IMR-90 (cell line): Measurements from ENCODE around the gene TRMT10B. TPM values are rescaled to one million over a fixed set of nuclear protein-coding genes. Genes with fewer than 3 reads are reported as not detected.

Source experiments
- ATAC-seq: fragments of 200-7000 bp; cut with Tn5 transposase; 2 replicates; pipeline ENCODE4 v1.9.1; 2020; ENCODE audit warnings: low read depth, mild to moderate bottlenecking, moderate library complexity
- BruUV-seq: library from RNA; stranded (reverse); fragments of 400-500 nt; replicated peaks from 2 replicates; lab custom pipeline; 2021; lab: Mats Ljungman, UMichigan
- CTCF ChIA-PET: fragments of 300-600 bp; formaldehyde crosslinking; extraction: SDS; loops from one replicate; lab custom pipeline; 2021; ENCODE audit warnings: antibody characterized with exemption; lab: Yijun Ruan, JAX
- POLR2A ChIA-PET: fragments of 300-600 bp; sonication (Branson Sonifier 250); formaldehyde crosslinking; loops from one replicate; lab custom pipeline; 2022; ENCODE audit warnings: antibody characterized with exemption; ENCODE audit not compliant: unreplicated experiment; lab: Charles Lee
- DNase-seq: peaks from one replicate; pipeline ENCODE4 v3.0.0; 2013
- H2AFZ ChIP-seq: replicated peaks from 2 replicates; pipeline ENCODE3; 2013; ENCODE audit warnings: low read length, mild to moderate bottlenecking; ENCODE audit not compliant: poor library complexity
- H2AK5ac ChIP-seq: 2 replicates; pipeline ENCODE4 v1.6.1; 2013; ENCODE audit warnings: low read depth, low read length, inconsistent platforms
- H2AK9ac ChIP-seq: replicated peaks from 2 replicates; pipeline ENCODE3; 2013; ENCODE audit warnings: mild to moderate bottlenecking, low read depth, low read length, moderate library complexity; ENCODE audit not compliant: poor library complexity
- H2BK120ac ChIP-seq: 2 replicates; pipeline ENCODE4 v1.6.1; 2013; ENCODE audit warnings: low read depth, low read length, inconsistent platforms
- H2BK15ac ChIP-seq: 3 replicates; pipeline ENCODE4 v1.6.1; 2013; ENCODE audit warnings: low read depth, low read length, inconsistent platforms
- H2BK20ac ChIP-seq: 2 replicates; pipeline ENCODE4 v1.6.1; 2013; ENCODE audit warnings: low read depth, mild to moderate bottlenecking, inconsistent platforms, low read length, moderate library complexity
- H2BK5ac ChIP-seq: 2 replicates; pipeline ENCODE4 v1.6.1; 2013; ENCODE audit warnings: mild to moderate bottlenecking, low read depth, low read length, inconsistent platforms; ENCODE audit not compliant: poor library complexity, severe bottlenecking
- H3K14ac ChIP-seq: replicated peaks from 2 replicates; pipeline ENCODE4 v1.6.1; 2013; ENCODE audit warnings: low read depth, low read length, inconsistent platforms
- H3K18ac ChIP-seq: 2 replicates; pipeline ENCODE4 v1.6.1; 2013; ENCODE audit warnings: low read depth, low read length, control low read depth
- H3K23ac ChIP-seq: 2 replicates; pipeline ENCODE4 v1.6.1; 2013; ENCODE audit warnings: low read depth, low read length, inconsistent platforms
- H3K27ac ChIP-seq: 2 replicates; pipeline ENCODE4 v1.5.1; 2013; ENCODE audit warnings: mild to moderate bottlenecking, control low read depth, low read length; ENCODE audit not compliant: insufficient read depth
- H3K27me3 ChIP-seq: 2 replicates; pipeline ENCODE4 v1.6.1; 2013; ENCODE audit warnings: low read length; ENCODE audit not compliant: control insufficient read depth, insufficient read depth
- H3K36me3 ChIP-seq: 2 replicates; pipeline ENCODE4 v1.6.1; 2013; ENCODE audit warnings: low read length, mixed read lengths; ENCODE audit not compliant: control insufficient read depth, insufficient read depth
- H3K4ac ChIP-seq: 2 replicates; pipeline ENCODE4 v1.6.1; 2013; ENCODE audit warnings: low read depth, low read length, inconsistent platforms
- H3K4me1 ChIP-seq: 2 replicates; pipeline ENCODE4 v1.6.1; 2013; ENCODE audit warnings: low read length, mixed read lengths; ENCODE audit not compliant: control insufficient read depth, insufficient read depth
- H3K4me2 ChIP-seq: 2 replicates; pipeline ENCODE4 v1.6.1; 2013; ENCODE audit warnings: low read depth, mild to moderate bottlenecking, control low read depth, low read length, moderate library complexity
- H3K4me3 ChIP-seq: 2 replicates; pipeline ENCODE4 v1.5.1; 2013; ENCODE audit warnings: low read depth, mild to moderate bottlenecking, control low read depth, low read length, moderate library complexity; ENCODE audit not compliant: insufficient read depth
- H3K56ac ChIP-seq: 2 replicates; pipeline ENCODE4 v1.6.1; 2013; ENCODE audit warnings: low read length, inconsistent platforms; ENCODE audit not compliant: insufficient read depth; ENCODE audit errors: extremely low read depth
- H3K79me1 ChIP-seq, 2 experiments: 2 replicates each; pipeline ENCODE4 v1.6.1; 2013; ENCODE audit warnings: low read length in 2 of 2, inconsistent platforms in 1 of 2, low read depth in 1 of 2
- H3K9ac ChIP-seq: 2 replicates; pipeline ENCODE4 v1.6.1; 2013; ENCODE audit warnings: low read depth, low read length, control low read depth
- H3K9me1 ChIP-seq: 2 replicates; pipeline ENCODE4 v1.6.1; 2013; ENCODE audit warnings: low read length, inconsistent platforms; ENCODE audit not compliant: insufficient read depth
- H3K9me3 ChIP-seq: 2 replicates; pipeline ENCODE4 v1.6.1; 2013; ENCODE audit warnings: low read length; ENCODE audit not compliant: control insufficient read depth, insufficient read depth
- H4K20me1 ChIP-seq: 2 replicates; pipeline ENCODE4 v1.6.1; 2013; ENCODE audit warnings: low read length, inconsistent platforms; ENCODE audit not compliant: insufficient read depth
- H4K5ac ChIP-seq: 2 replicates; pipeline ENCODE4 v1.6.1; 2013; ENCODE audit warnings: mild to moderate bottlenecking, low read depth, low read length, control low read depth
- H4K8ac ChIP-seq, 2 experiments: 2 replicates each; pipeline ENCODE4 v1.6.1; 2013; ENCODE audit warnings: low read depth in 2 of 2, low read length in 2 of 2, control low read depth in 1 of 2, inconsistent platforms in 1 of 2
- H4K91ac ChIP-seq: 2 replicates; pipeline ENCODE4 v1.6.1; 2013; ENCODE audit warnings: low read depth, low read length, inconsistent platforms; ENCODE audit not compliant: insufficient read depth
- BHLHE40 ChIP-seq: fragments of 150-350 bp; IDR thresholded peaks from 2 replicates; pipeline ENCODE4 v1.6.1; 2016; ENCODE audit warnings: mild to moderate bottlenecking, low read depth, low read length
- CEBPB ChIP-seq: IDR thresholded peaks from 2 replicates; pipeline ENCODE4 v1.6.1; 2012; ENCODE audit warnings: low read depth, low read length, improper control_type of control experiment
- CHD1 ChIP-seq: IDR thresholded peaks from 2 replicates; pipeline ENCODE4 v1.6.1; 2012; ENCODE audit warnings: low read depth, low read length, improper control_type of control experiment
- FOS ChIP-seq: fragments of 150-350 bp; IDR thresholded peaks from 2 replicates; pipeline ENCODE4 v1.6.1; 2016; ENCODE audit warnings: low read depth, low read length
- MAFK ChIP-seq: IDR thresholded peaks from 2 replicates; pipeline ENCODE4 v1.6.1; 2012; ENCODE audit warnings: low read depth, low read length, improper control_type of control experiment
- MAZ ChIP-seq: IDR thresholded peaks from 2 replicates; pipeline ENCODE4 v1.6.1; 2012; ENCODE audit warnings: low read depth, mild to moderate bottlenecking, low read length, improper control_type of control experiment, moderate library complexity, borderline replicate concordance
- MXI1 ChIP-seq: IDR thresholded peaks from 2 replicates; pipeline ENCODE4 v1.6.1; 2012; ENCODE audit warnings: low read depth, mild to moderate bottlenecking, low read length, moderate library complexity, borderline replicate concordance
- NFE2L2 ChIP-seq: fragments of 150-350 bp; IDR thresholded peaks from 2 replicates; pipeline ENCODE4 v1.6.1; 2016; ENCODE audit warnings: low read depth, mild to moderate bottlenecking, low read length
- POLR2A ChIP-seq: IDR thresholded peaks from 2 replicates; pipeline ENCODE4 v1.6.1; 2012; ENCODE audit warnings: mild to moderate bottlenecking, low read depth, low read length
- RAD21 ChIP-seq: IDR thresholded peaks from 2 replicates; pipeline ENCODE4 v1.6.1; 2012; ENCODE audit warnings: low read length, improper control_type of control experiment
- RCOR1 ChIP-seq: IDR thresholded peaks from 2 replicates; pipeline ENCODE4 v1.6.1; 2012; ENCODE audit warnings: mild to moderate bottlenecking, low read length, improper control_type of control experiment; ENCODE audit not compliant: insufficient replicate concordance
- RFX5 ChIP-seq: IDR thresholded peaks from 2 replicates; pipeline ENCODE4 v1.8.0; 2012; ENCODE audit warnings: low read depth, mild to moderate bottlenecking, low read length, moderate library complexity
- SMC3 ChIP-seq: fragments of 150-350 bp; IDR thresholded peaks from 2 replicates; pipeline ENCODE4 v1.6.1; 2016; ENCODE audit warnings: low read depth, mild to moderate bottlenecking, antibody characterized with exemption, low read length, moderate library complexity
- WGBS, 2 experiments: methylation state at CpG; one replicate each; pipeline versions ENCODE4 v1.1.5 to v1.1.7; 2013; ENCODE audit warnings: missing lambda C conversion rate in 2 of 2; ENCODE audit not compliant: insufficient read length in 1 of 2; ENCODE audit errors: extremely low coverage in 2 of 2; 5-methylcytosine and 5-hydroxymethylcytosine counted together
- dilution Hi-C: fragments of 300-500 bp; cut with HindIII; formaldehyde crosslinking; loops from one replicate; pipeline ENCODE4 v1.14.3; 2018; ENCODE audit warnings: low sequenced_read_pairs; ENCODE audit not compliant: unreplicated experiment
- in situ Hi-C: fragments of 300-500 bp; cut with MboI; formaldehyde crosslinking; loops from 3 replicates; pipeline ENCODE4 v1.14.3; 2019; ENCODE audit warnings: low sequenced_read_pairs, inconsistent platforms, mixed read lengths
- intact Hi-C: fragments of 100-400 bp; cut with micrococcal nuclease; formaldehyde crosslinking; loops from 2 replicates; pipeline ENCODE4 v1.10.0; 2022
- polyA plus RNA-seq, 3 experiments: library from polyadenylated mRNA; depleted of rRNA; stranded (reverse); fragments of >200 nt; gene quantifications; 2 replicates each; pipeline ENCODE4 v1.2.3, GENCODE V29; 2012; ENCODE audit warnings: low replicate concordance in 1 of 3
- total RNA-seq: library from RNA; depleted of rRNA; stranded (reverse); fragments of >200 nt; gene quantifications from 2 replicates; pipeline ENCODE4 v1.2.3, GENCODE V29; 2012
- TF ChIP-seq, protein P1 (sequence below): fragments of 150-350 bp; IDR thresholded peaks from 2 replicates; pipeline ENCODE4 v1.6.1; 2016; ENCODE audit warnings: low read depth, mild to moderate bottlenecking, low read length, moderate library complexity, borderline replicate concordance
- TF ChIP-seq, protein P2 (sequence below): fragments of 150-350 bp; IDR thresholded peaks from 2 replicates; pipeline ENCODE4 v1.6.1; 2017; ENCODE audit warnings: mild to moderate bottlenecking, antibody characterized with exemption, low read length, low read depth
- TF ChIP-seq, protein P3 (sequence below): conservative IDR thresholded peaks from 2 replicates; pipeline ENCODE4 v1.5.1; 2012; ENCODE audit warnings: mild to moderate bottlenecking, low read depth, low read length, improper control_type of control experiment

TRMT10B gene
- total and polyA plus RNA-seq, 2 of the 4 experiments (the other 2 are of a cell fraction) = 2.3 to 4.5 TPM

DNA sequence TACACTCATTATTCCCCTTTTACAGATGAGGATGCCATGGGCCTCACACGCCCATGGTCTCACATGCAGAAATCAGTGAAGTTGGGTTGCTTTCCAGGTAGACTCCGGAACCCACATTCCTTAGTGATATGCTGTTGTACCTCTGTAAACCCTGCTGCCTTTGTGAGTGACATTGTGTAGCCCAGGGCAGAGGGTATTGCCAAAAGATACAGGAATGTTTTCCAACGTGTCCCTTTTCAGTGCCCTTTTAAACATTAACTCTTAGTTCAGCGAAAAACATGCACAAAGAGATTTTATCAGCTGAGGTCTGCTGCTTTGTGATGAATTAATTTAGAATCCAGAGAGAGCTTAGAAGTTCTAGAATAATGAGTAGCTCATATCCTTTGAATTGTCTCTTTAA lies 38.3 kb upstream of the TRMT10B start:
- H3K4me2 ChIP-seq = no peak overlapping the region
- H3K79me1 ChIP-seq = no peaks in the 10 kb centered on the region
- CTCF ChIA-PET = no interaction called here
- no peak overlapping the region for H4K8ac ChIP-seq
- no peak overlapping the region for H2BK5ac ChIP-seq
- no TSS peak for BruUV-seq
- H3K4ac ChIP-seq = no peak overlapping the region
- no peak overlapping the region for H3K18ac ChIP-seq
- WGBS, 2 experiments = 100% methylated on average over 1 of the region's 4 CpGs; no CpG with 5 or more reads in 1 of the 2 experiments
- no peak overlapping the region for H2AK5ac ChIP-seq
- H3K4me1 ChIP-seq = no peaks in the 10 kb centered on the region
- no peaks in the 10 kb centered on the region for H4K20me1 ChIP-seq
- no peak overlapping the region for H2BK120ac ChIP-seq
- intact Hi-C loops = no loop called here
- H2BK15ac ChIP-seq = no peak overlapping the region
- H4K91ac ChIP-seq = no peak overlapping the region
- no peaks in the 10 kb centered on the region for H3K9me1 ChIP-seq
- H3K56ac ChIP-seq = no peak overlapping the region
- H2AFZ ChIP-seq = no peak overlapping the region
- dilution Hi-C loops = no loop called here
- no peak overlapping the region for H2BK20ac ChIP-seq
- no peak for TF ChIP-seq RFX5
- TF ChIP-seq MAFK = no peak
- no peak for TF ChIP-seq MXI1
- no peak for TF ChIP-seq CEBPB
- TF ChIP-seq SMC3 = no peak
- TF ChIP-seq NFE2L2 = no peak
- TF ChIP-seq, protein P1, sequence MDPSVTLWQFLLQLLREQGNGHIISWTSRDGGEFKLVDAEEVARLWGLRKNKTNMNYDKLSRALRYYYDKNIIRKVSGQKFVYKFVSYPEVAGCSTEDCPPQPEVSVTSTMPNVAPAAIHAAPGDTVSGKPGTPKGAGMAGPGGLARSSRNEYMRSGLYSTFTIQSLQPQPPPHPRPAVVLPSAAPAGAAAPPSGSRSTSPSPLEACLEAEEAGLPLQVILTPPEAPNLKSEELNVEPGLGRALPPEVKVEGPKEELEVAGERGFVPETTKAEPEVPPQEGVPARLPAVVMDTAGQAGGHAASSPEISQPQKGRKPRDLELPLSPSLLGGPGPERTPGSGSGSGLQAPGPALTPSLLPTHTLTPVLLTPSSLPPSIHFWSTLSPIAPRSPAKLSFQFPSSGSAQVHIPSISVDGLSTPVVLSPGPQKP = no peak
- no peak for TF ChIP-seq CHD1
- no peak for TF ChIP-seq POLR2A
- TF ChIP-seq BHLHE40 = no peak
- no peak for TF ChIP-seq RCOR1
- TF ChIP-seq, protein P2, sequence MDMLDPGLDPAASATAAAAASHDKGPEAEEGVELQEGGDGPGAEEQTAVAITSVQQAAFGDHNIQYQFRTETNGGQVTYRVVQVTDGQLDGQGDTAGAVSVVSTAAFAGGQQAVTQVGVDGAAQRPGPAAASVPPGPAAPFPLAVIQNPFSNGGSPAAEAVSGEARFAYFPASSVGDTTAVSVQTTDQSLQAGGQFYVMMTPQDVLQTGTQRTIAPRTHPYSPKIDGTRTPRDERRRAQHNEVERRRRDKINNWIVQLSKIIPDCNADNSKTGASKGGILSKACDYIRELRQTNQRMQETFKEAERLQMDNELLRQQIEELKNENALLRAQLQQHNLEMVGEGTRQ = no peak
- TF ChIP-seq, protein P3, sequence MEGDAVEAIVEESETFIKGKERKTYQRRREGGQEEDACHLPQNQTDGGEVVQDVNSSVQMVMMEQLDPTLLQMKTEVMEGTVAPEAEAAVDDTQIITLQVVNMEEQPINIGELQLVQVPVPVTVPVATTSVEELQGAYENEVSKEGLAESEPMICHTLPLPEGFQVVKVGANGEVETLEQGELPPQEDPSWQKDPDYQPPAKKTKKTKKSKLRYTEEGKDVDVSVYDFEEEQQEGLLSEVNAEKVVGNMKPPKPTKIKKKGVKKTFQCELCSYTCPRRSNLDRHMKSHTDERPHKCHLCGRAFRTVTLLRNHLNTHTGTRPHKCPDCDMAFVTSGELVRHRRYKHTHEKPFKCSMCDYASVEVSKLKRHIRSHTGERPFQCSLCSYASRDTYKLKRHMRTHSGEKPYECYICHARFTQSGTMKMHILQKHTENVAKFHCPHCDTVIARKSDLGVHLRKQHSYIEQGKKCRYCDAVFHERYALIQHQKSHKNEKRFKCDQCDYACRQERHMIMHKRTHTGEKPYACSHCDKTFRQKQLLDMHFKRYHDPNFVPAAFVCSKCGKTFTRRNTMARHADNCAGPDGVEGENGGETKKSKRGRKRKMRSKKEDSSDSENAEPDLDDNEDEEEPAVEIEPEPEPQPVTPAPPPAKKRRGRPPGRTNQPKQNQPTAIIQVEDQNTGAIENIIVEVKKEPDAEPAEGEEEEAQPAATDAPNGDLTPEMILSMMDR = no peak
- no peak for TF ChIP-seq RAD21
- no peak for TF ChIP-seq MAZ
- no peak for TF ChIP-seq FOS
- H3K36me3 ChIP-seq = no peaks in the 10 kb centered on the region
- no peak for ATAC-seq
- H2AK9ac ChIP-seq = no peak overlapping the region
- no peak overlapping the region for H3K4me3 ChIP-seq
- no peak overlapping the region for H3K14ac ChIP-seq
- no peak overlapping the region for H3K27ac ChIP-seq
- POLR2A ChIA-PET = no interaction called here
- H3K23ac ChIP-seq = no peak overlapping the region
- H4K5ac ChIP-seq = no peak overlapping the region
- H3K9me3 ChIP-seq = 0 out of 2 replicates have a peak, but pooled peaks cover 2% of the 10 kb centered on the region
- no peak overlapping the region for H3K9ac ChIP-seq
- DNase-seq = no peak
- H3K27me3 ChIP-seq = peaks cover 29% of the 10 kb centered on the region
- in situ Hi-C loops = no loop called here
